ENCODE data around the gene STEAP4.

STEAP4 gene

DNA sequence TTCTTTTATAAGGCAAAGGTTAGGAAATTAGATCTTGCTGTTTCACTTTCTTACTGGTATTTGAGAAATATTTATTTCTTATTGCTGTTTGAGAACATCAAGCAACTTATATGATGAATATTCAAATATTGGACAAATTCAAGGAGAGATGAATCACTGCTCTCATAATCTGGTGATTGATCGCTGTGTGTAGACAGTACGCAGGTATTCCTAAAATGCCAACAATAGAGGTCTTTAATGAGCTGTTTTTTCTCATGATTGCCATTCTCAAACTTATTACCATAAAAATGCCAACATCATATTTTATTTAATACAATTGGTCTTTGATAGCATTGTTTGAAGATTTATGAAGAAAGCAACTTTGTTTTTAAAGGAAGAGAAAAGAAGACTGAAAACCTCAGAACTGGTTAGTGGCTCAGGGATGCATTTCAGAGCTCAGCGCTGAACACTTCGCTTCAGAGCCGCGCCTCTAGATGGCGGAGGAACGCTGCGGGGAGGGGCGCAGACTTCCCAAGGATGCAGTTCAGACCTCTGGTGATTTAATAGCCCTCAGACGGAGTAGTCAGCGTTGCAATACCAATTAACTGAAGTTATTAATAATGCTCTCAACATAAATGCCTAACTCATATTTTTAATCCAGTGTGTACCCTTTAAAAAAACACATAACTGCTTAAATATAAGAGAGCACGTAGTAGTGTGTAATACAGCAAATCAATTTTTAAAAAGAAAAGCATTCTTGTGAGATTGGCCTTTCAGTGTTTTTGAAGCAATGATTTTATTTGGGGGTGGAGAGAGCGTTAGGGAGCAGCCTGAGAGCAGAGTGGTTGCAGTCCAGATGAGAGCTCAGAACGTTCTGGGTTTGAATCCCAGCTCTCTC is 38.5 kb upstream of the STEAP4 start:
- no peak overlapping the region for H3K4me3 ChIP-seq (ENCODE audit: low read depth, low read length)
- DNase-seq (ENCODE audit: low read depth) = peak; percentile 20
- TF ChIP-seq, protein P1, sequence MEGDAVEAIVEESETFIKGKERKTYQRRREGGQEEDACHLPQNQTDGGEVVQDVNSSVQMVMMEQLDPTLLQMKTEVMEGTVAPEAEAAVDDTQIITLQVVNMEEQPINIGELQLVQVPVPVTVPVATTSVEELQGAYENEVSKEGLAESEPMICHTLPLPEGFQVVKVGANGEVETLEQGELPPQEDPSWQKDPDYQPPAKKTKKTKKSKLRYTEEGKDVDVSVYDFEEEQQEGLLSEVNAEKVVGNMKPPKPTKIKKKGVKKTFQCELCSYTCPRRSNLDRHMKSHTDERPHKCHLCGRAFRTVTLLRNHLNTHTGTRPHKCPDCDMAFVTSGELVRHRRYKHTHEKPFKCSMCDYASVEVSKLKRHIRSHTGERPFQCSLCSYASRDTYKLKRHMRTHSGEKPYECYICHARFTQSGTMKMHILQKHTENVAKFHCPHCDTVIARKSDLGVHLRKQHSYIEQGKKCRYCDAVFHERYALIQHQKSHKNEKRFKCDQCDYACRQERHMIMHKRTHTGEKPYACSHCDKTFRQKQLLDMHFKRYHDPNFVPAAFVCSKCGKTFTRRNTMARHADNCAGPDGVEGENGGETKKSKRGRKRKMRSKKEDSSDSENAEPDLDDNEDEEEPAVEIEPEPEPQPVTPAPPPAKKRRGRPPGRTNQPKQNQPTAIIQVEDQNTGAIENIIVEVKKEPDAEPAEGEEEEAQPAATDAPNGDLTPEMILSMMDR (IDR thresholded peaks at IDR 0.05; ENCODE audit: low read depth, low read length, missing control alignments) = peak; percentile 87
- in situ Hi-C loops (cut with HindIII; ENCODE audit: low sequenced_read_pairs) = no loop called here

GRCh38 chr7:88344271-88344670 is 37.6 kb upstream of the STEAP4 start:
- in situ Hi-C loops (cut with HindIII; ENCODE audit: low sequenced_read_pairs) = no loop called here
- DNase-seq (ENCODE audit: low read depth) = no peak
- no peak overlapping the region for H3K4me3 ChIP-seq (ENCODE audit: low read depth, low read length)
- TF ChIP-seq, protein P1 (IDR thresholded peaks at IDR 0.05; ENCODE audit: low read depth, low read length, missing control alignments) = no peak

- H3K4me3 ChIP-seq (ENCODE audit: low read depth, low read length) = no peak overlapping the region
- in situ Hi-C loops (cut with HindIII; ENCODE audit: low sequenced_read_pairs) = no loop called here
- TF ChIP-seq, protein P1 (IDR thresholded peaks at IDR 0.05; ENCODE audit: low read depth, low read length, missing control alignments) = no peak
- no peak for DNase-seq (ENCODE audit: low read depth)
Measured at GRCh38 chr7:88339195-88339922, 32.7 kb upstream of the STEAP4 start.

DNA sequence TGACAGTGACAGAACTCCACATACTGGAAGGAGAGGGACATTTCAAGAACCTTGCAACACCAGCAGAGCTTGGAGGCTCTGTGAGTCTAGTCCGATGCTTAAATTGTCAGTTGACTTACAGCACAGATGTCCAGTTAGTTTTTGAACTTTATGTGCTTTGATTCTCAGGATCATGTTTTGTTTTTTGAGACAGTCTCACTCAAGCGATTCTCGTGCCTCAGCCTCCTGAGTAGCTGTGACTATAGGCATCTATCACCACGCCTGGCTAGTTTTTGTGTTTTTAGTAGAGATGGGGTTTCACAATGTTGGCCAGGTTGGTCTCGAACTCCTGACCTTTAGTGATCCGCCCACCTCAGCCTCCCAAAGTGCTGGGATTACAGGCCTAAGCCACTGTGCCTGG is 31.8 kb upstream of the STEAP4 start:
- no peak overlapping the region for H3K4me3 ChIP-seq (ENCODE audit: low read depth, low read length)
- TF ChIP-seq, protein P1 (IDR thresholded peaks at IDR 0.05; ENCODE audit: low read depth, low read length, missing control alignments) = no peak
- in situ Hi-C loops (cut with HindIII; ENCODE audit: low sequenced_read_pairs) = no loop called here

DNA sequence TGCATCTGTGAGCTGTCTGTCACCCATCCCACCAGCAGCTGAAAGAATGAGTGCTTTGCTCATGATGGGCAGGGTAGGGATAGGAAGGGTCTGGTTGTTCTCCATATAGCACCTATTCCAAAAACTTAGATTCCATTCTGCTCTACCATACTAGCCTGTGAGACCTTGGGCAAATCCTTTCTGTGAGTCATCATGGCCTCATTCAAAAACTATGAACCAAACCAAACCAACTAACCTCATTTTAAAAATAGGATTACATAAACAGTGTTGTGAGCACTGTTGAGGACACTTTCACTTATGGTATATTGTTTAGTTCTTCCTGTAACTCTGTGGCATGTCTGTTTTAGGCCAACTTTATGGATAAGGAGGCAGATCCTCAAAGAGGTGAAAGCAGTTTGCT is 30.9 kb upstream of the STEAP4 start:
- peak; percentile 20 for DNase-seq (ENCODE audit: low read depth)
- in situ Hi-C loops (cut with HindIII; ENCODE audit: low sequenced_read_pairs) = no loop called here
- H3K4me3 ChIP-seq (ENCODE audit: low read depth, low read length) = no peak overlapping the region
- TF ChIP-seq, protein P1 (IDR thresholded peaks at IDR 0.05; ENCODE audit: low read depth, low read length, missing control alignments) = no peak

More for the DNA sequence above, 31.8 kb upstream of the STEAP4 start:
- no peak for DNase-seq (ENCODE audit: low read depth)

DNA sequence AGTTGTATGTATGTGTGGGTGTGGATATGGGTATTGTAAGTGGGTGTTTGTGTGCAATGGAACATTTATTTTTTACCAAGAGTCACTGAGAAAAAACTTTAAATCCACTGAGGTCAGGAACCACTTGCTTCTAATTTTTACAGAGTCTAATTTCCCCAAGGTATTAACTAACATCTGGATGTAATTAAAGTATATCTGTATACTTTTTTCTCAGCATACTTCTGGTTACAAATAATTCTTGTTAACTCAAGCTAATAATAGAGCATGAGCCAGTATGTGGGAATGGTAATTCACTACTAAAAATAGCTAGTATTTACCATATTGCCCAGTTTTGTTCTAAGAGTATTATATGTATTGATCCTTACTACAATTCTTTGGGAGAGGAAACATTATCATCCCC is 24.6 kb upstream of the STEAP4 start:
- TF ChIP-seq, protein P1 (IDR thresholded peaks at IDR 0.05; ENCODE audit: low read depth, low read length, missing control alignments) = no peak
- no peak for DNase-seq (ENCODE audit: low read depth)
- in situ Hi-C loops (cut with HindIII; ENCODE audit: low sequenced_read_pairs) = no loop called here
- H3K4me3 ChIP-seq (ENCODE audit: low read depth, low read length) = no peak overlapping the region
